Spleen (tissue), 11 donors: Measurements from ENCODE around the gene UGT3A2. TPM values are rescaled to one million over a fixed set of nuclear protein-coding genes. Genes with fewer than 3 reads are reported as not detected.

ENCODE experiments used
- DNase-seq: peaks from one replicate; pipeline ENCODE4 v3.0.0-alpha.2; 2020
- H3K27ac ChIP-seq, 8 donors: fragments of 200-600 bp; sonication (generic) in 7 of 8; 1 replicate in 4 of 8; 2 replicates in 4 of 8; pipeline versions ENCODE4 v1.5.0 to v1.8.0; 2016 to 2021; ENCODE audit warnings: inconsistent platforms in 4 of 8, mild to moderate bottlenecking in 4 of 8, moderate library complexity in 1 of 8
- H3K27me3 ChIP-seq, 7 donors: fragments of 200-600 bp; sonication (generic) in 6 of 7; replicated peaks in 1 of 7; 1 replicate in 4 of 7; 2 replicates in 3 of 7; pipeline versions ENCODE4 v1.5.0 to v1.8.0; 2016 to 2021; ENCODE audit warnings: inconsistent platforms in 3 of 7, mild to moderate bottlenecking in 1 of 7
- H3K36me3 ChIP-seq, 6 donors: fragments of 200-600 bp; sonication (generic) in 5 of 6; 1 replicate in 4 of 6; 2 replicates in 2 of 6; pipeline versions ENCODE4 v1.5.0 to v1.8.0; 2016 to 2021; ENCODE audit warnings: inconsistent platforms in 2 of 6
- H3K4me1 ChIP-seq, 6 donors: fragments of 200-600 bp; sonication (generic) in 5 of 6; 1 replicate in 3 of 6; 2 replicates in 3 of 6; pipeline versions ENCODE4 v1.5.0 to v1.8.0; 2016 to 2021; ENCODE audit warnings: inconsistent platforms in 3 of 6
- H3K4me3 ChIP-seq, 8 donors: fragments of 200-600 bp; sonication (generic) in 7 of 8; 1 replicate in 4 of 8; 2 replicates in 4 of 8; pipeline versions ENCODE4 v1.5.0 to v1.8.0; 2016 to 2021; ENCODE audit warnings: inconsistent platforms in 4 of 8, mild to moderate bottlenecking in 4 of 8, moderate library complexity in 2 of 8
- H3K9me3 ChIP-seq, 8 donors: fragments of 200-600 bp; sonication (generic) in 7 of 8; 1 replicate in 4 of 8; 2 replicates in 4 of 8; pipeline versions ENCODE4 v1.5.0 to v1.8.0; 2016 to 2021; ENCODE audit warnings: inconsistent platforms in 4 of 8
- POLR2A ChIP-seq, 3 donors: fragments of 450-650 bp; IDR thresholded peaks; one replicate each; pipeline ENCODE4 v1.5.1; 2017; ENCODE audit warnings: antibody characterized with exemption in 3 of 3, mild to moderate bottlenecking in 1 of 3
- POLR2AphosphoS5 ChIP-seq, 3 donors: sonication (generic); formaldehyde crosslinking; IDR thresholded peaks; one replicate each; pipeline ENCODE4 v1.5.1; 2017; ENCODE audit warnings: antibody characterized with exemption in 3 of 3
- WGBS, 5 donors: extraction: QIAGEN DNeasy Blood & Tissue Kit in 3 of 5; methylation state at CpG; one replicate each; pipeline versions ENCODE4 v1.1.5 to v1.1.7; 2013 to 2018; 5-methylcytosine and 5-hydroxymethylcytosine counted together
- intact Hi-C: fragments of 100-400 bp; cut with DNase I; formaldehyde crosslinking; loops from one replicate; pipeline ENCODE4 v1.15.0; 2023; ENCODE audit warnings: low total_unique reads
- polyA plus RNA-seq, 3 donors: library from polyadenylated mRNA; stranded (reverse); fragments of 200-250 nt; gene quantifications; one replicate each; pipeline ENCODE4 v1.2.1, GENCODE V29; 2013
- total RNA-seq, 7 donors: library from RNA; depleted of rRNA in 3 of 7; stranded (reverse); fragments of >200 nt in 3 of 7; fragmentation: NEBNext Ultra II Directional in 4 of 7; extraction: Animal tissue kit (Norgen Biotek cat#: 25700) in 4 of 7; gene quantifications; one replicate each; pipeline versions ENCODE4 v1.1.0 to v1.2.1, GENCODE V29; 2016 to 2021
- TF ChIP-seq, protein P1 (sequence below), 11 experiments: fragments of 200-600 bp in 7 of 11; fragments of 450-650 bp in 4 of 11; sonication (generic) in 4 of 11; IDR thresholded peaks in 8 of 11; conservative IDR thresholded peaks in 3 of 11; 1 replicate in 7 of 11; 2 replicates in 4 of 11; pipeline versions ENCODE4 v1.4.0 to v1.8.0; 2016 to 2021; ENCODE audit warnings: antibody characterized with exemption in 11 of 11, inconsistent platforms in 4 of 11, mild to moderate bottlenecking in 1 of 11
- donor health status: healthy with polysubstance abuse.
- donor health status: DM: no; HTN: no; CAD: no; lungs with moderate emphysema.
- donor health status: DM: no; HTN: no; CAD: no.
- donor health status: Bipolar disorder and iron deficiency.
- donor health status: healthy.
- donor health status: DM: no; HTN: no; CAD: no.
- donor health status: DM: yes; HTN: yes; CAD: no.

Gene UGT3A2
- total and polyA plus RNA-seq, 10 donors: 0.04 to 2.2 (median 1.0) TPM; not detected in 2

DNA sequence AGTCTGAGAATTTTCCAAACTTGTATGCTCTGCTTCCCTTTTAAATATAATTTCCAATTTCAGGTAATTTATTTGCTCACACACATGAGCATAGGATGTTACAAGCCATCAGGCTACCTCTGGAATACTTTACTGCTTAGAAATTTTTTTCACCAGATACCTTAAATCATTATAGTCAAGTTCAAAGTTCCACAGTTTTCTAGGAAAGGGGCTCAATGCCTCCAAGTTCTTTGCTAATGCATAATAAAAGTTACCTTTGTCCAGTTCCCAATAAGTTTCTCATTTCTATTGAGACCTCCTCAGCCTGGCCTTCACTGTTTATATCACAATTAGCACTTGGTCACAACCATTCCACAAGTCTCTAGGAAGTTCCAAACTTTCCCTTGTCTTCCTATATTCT lies 59.3 kb downstream of the UGT3A2 start:
- Histone ChIP-seq H3K27me3 (no peaks in the 10 kb centered on the region), H3K9me3 (peaks cover 0 to 26% (median 17%) of the 10 kb centered on the region in 8 donors), H3K36me3 (no peaks in the 10 kb centered on the region), H3K4me3 (no peak overlapping the region), H3K27ac (no peak overlapping the region), H3K4me1 (no peaks in the 10 kb centered on the region)
- no peak for DNase-seq
- TF ChIP-seq POLR2AphosphoS5 (IDR thresholded peaks at IDR 0.05) (no peak), POLR2A (IDR thresholded peaks at IDR 0.05) (no peak)
- TF ChIP-seq, protein P1, sequence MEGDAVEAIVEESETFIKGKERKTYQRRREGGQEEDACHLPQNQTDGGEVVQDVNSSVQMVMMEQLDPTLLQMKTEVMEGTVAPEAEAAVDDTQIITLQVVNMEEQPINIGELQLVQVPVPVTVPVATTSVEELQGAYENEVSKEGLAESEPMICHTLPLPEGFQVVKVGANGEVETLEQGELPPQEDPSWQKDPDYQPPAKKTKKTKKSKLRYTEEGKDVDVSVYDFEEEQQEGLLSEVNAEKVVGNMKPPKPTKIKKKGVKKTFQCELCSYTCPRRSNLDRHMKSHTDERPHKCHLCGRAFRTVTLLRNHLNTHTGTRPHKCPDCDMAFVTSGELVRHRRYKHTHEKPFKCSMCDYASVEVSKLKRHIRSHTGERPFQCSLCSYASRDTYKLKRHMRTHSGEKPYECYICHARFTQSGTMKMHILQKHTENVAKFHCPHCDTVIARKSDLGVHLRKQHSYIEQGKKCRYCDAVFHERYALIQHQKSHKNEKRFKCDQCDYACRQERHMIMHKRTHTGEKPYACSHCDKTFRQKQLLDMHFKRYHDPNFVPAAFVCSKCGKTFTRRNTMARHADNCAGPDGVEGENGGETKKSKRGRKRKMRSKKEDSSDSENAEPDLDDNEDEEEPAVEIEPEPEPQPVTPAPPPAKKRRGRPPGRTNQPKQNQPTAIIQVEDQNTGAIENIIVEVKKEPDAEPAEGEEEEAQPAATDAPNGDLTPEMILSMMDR (IDR thresholded peaks at IDR 0.05 in 8 of 11, conservative IDR thresholded peaks at IDR 0.05 in 3 of 11): no peak
- intact Hi-C loops: no loop called here

GRCh38 chr5:36006163-36006562 lies 60.5 kb downstream of the UGT3A2 start:
- intact Hi-C loops: no loop called here
- no peak overlapping the region for H3K27ac ChIP-seq
- TF ChIP-seq POLR2A (IDR thresholded peaks at IDR 0.05) (no peak), POLR2AphosphoS5 (IDR thresholded peaks at IDR 0.05) (no peak)
- TF ChIP-seq, protein P1 (IDR thresholded peaks at IDR 0.05 in 8 of 11, conservative IDR thresholded peaks at IDR 0.05 in 3 of 11): no peak
- H3K36me3 ChIP-seq: no peaks in the 10 kb centered on the region
- 55 to 100% (median 79%) methylated on average over 1 of the region's 1 CpG for WGBS, 5 donors
- H3K4me1 ChIP-seq: no peaks in the 10 kb centered on the region
- H3K9me3 ChIP-seq: peaks cover 0 to 21% (median 14%) of the 10 kb centered on the region in 8 donors
- no peak overlapping the region for H3K4me3 ChIP-seq
- H3K27me3 ChIP-seq: no peaks in the 10 kb centered on the region
- DNase-seq: no peak

- H3K27ac ChIP-seq: no peak overlapping the region
- WGBS, 5 donors: 80 to 90% (median 86%) methylated on average over 3 of the region's 3 CpGs
- DNase-seq: no peak
- intact Hi-C loops: no loop called here
- H3K36me3 ChIP-seq: no peaks in the 10 kb centered on the region
- no peaks in the 10 kb centered on the region for H3K9me3 ChIP-seq
- no peaks in the 10 kb centered on the region for H3K4me1 ChIP-seq
- H3K4me3 ChIP-seq: no peak overlapping the region
- TF ChIP-seq POLR2AphosphoS5 (IDR thresholded peaks at IDR 0.05) (no peak), POLR2A (IDR thresholded peaks at IDR 0.05) (no peak)
- TF ChIP-seq, protein P1 (IDR thresholded peaks at IDR 0.05 in 8 of 11, conservative IDR thresholded peaks at IDR 0.05 in 3 of 11): no peak
- no peaks in the 10 kb centered on the region for H3K27me3 ChIP-seq
Observed at GRCh38 chr5:36001032-36001431, 65.7 kb downstream of the UGT3A2 start.

- no peak overlapping the region for H3K27ac ChIP-seq
- no peaks in the 10 kb centered on the region for H3K36me3 ChIP-seq
- H3K4me3 ChIP-seq: no peak overlapping the region
- 53 to 80% (median 77%) methylated on average over 1 of the region's 1 CpG for WGBS, 5 donors
- intact Hi-C loops: no loop called here
- DNase-seq: no peak
- no peaks in the 10 kb centered on the region for H3K27me3 ChIP-seq
- H3K4me1 ChIP-seq: no peaks in the 10 kb centered on the region
- TF ChIP-seq POLR2AphosphoS5 (IDR thresholded peaks at IDR 0.05) (no peak), POLR2A (IDR thresholded peaks at IDR 0.05) (no peak)
- TF ChIP-seq, protein P1 (IDR thresholded peaks at IDR 0.05 in 8 of 11, conservative IDR thresholded peaks at IDR 0.05 in 3 of 11): no peak
- H3K9me3 ChIP-seq: no peaks in the 10 kb centered on the region
Observed at GRCh38 chr5:35999547-35999946, 67.1 kb downstream of the UGT3A2 start.
